Suprapubic skin (tissue), 4 donors: ENCODE results near the gene PDGFRA.

ENCODE experiments used
- EP300 ChIP-seq: sonication (generic); formaldehyde crosslinking; IDR thresholded peaks from one replicate; pipeline ENCODE4 v1.6.1; 2017; ENCODE audit warnings: antibody characterized with exemption
- POLR2A ChIP-seq, 2 donors: fragments of 450-650 bp; IDR thresholded peaks; one replicate each; pipeline ENCODE4 v1.6.1; 2017; ENCODE audit warnings: antibody characterized with exemption in 2 of 2, mild to moderate bottlenecking in 2 of 2, moderate library complexity in 2 of 2
- POLR2AphosphoS5 ChIP-seq, 3 donors: sonication (generic); formaldehyde crosslinking; IDR thresholded peaks; one replicate each; pipeline ENCODE4 v1.6.1; 2017; ENCODE audit warnings: antibody characterized with exemption in 3 of 3
- TF ChIP-seq, protein P1 (sequence below), 2 donors: fragments of 200-600 bp in 1 of 2; fragments of 450-650 bp in 1 of 2; sonication (generic) in 1 of 2; IDR thresholded peaks; one replicate each; pipeline ENCODE4 v1.5.1; 2016 to 2019; ENCODE audit warnings: antibody characterized with exemption in 2 of 2, mild to moderate bottlenecking in 1 of 2, moderate library complexity in 1 of 2

DNA sequence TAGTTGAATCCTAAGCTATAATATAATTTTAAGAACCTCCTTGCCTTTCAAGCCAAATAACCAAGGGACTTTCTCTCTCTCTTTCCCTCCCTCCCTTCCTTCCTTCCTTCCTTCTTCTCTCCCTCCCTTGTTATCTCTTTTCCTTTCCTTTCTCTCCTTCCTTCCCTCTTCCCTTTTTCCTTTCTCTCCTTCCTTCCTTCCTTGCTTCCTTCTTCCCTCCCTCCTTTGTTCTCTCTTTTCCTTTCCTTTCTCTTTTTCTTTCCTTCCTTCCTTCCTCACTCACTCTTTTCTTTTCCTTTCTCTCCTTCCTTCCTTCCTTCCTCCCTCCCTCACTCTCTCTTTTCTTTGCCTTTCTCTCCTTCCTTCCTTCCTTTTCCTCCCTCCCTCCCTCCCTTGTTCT lies 42.4 kb downstream of the PDGFRA start:
- no peak for TF ChIP-seq POLR2A (IDR thresholded peaks at IDR 0.05)
- TF ChIP-seq, protein P1, sequence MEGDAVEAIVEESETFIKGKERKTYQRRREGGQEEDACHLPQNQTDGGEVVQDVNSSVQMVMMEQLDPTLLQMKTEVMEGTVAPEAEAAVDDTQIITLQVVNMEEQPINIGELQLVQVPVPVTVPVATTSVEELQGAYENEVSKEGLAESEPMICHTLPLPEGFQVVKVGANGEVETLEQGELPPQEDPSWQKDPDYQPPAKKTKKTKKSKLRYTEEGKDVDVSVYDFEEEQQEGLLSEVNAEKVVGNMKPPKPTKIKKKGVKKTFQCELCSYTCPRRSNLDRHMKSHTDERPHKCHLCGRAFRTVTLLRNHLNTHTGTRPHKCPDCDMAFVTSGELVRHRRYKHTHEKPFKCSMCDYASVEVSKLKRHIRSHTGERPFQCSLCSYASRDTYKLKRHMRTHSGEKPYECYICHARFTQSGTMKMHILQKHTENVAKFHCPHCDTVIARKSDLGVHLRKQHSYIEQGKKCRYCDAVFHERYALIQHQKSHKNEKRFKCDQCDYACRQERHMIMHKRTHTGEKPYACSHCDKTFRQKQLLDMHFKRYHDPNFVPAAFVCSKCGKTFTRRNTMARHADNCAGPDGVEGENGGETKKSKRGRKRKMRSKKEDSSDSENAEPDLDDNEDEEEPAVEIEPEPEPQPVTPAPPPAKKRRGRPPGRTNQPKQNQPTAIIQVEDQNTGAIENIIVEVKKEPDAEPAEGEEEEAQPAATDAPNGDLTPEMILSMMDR (IDR thresholded peaks at IDR 0.05) = no peak
- no peak for TF ChIP-seq POLR2AphosphoS5 (IDR thresholded peaks at IDR 0.05)
- TF ChIP-seq EP300 = no peak
